HS-5 (cell line): ENCODE data around the gene NID1.
"Not testable (repeated sequence)": the region's sequence is repeated elsewhere in the genome, so short reads cannot be mapped to it uniquely, and the experiment has no call there.

Experiments
- DNase-seq: peaks from one replicate; pipeline ENCODE4 v3.0.0-alpha.2; 2012; ENCODE audit warnings: low read depth

Gene NID1

DNA sequence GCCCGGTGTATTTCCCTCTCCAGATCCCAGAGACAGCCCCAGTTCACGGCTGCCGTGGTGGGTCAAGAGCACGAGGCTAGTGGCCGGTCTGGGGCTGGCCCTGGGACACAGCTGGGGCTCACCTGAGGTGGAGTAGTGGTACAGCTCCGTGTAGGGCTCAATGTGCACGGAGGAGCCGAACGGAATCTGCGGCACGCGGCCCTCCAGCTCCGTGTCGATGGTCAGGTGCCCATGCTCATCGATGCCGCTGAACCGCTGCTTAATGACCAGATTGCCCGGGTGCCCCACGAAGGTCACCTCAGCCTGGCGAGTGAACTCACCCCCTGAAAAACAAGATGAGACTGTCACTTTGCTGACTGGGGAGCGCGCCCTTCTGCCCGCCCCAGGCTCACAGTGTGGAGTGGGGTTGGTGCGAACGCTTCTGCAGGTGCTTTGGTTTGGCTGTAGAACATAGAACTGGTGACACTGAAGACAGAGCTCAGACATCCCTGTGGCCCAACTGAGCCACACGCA, 35.4 kb downstream of the NID1 start:
- DNase-seq, result no peak

DNA sequence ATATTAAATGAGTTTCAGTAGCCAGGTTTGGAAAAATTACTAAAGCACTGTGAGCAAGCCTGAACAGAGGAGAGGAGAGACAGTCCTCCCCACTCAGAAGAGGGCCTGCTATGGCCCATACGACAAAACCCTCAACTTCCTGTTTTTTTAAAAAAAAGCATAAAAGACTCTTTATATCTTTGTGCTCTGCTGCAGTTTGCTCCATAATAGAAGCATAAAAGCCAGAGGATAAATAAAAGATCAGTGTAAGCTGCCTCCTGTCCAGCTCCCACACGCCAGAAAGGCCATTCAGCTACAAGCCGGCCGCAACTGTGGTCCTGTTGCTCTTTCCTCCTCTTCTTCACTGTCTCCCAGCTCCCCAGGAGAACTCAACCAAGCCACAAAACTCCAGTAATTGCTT, 37.8 kb downstream of the NID1 start:
- DNase-seq, result no peak

DNA sequence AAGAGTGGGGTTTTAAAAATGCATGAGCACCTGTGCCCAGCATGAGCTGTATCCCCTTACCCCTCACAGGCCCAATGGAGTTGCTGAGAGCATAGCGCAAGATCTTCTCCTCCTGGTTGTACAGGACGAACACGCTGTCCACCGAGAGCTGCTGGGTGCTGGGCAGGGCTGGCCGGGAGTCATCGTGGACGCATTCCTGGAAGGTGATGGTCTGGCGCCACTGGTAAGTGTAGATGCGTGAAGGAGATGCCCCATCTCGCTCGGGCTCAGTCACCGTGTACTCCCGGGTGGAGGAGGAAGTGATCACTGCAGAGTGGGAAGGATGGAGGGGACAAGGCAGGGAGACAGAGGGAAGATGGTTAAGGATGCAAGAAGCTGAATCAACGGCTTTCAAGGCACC, 39.1 kb downstream of the NID1 start:
- no peak for DNase-seq

DNA sequence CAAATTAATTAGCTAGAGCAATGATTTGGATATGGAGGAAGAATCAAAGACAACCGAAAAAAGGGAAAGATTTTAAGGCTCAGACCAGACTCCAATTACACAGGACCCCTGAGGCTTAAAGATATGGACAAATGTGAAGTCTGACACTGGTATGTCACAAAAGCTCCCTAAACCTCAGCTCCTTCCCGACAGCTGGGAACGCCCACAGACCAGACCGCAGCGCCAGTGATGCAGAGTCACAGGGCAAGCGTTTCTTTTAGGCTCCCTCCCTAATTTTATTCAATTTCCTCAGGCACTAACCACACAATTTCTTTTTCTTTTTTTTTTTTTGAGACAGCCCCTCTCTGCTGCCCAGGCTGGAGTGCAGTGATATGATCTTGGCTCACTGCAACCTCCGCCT, 40.2 kb downstream of the NID1 start:
- DNase-seq, result no peak

DNA sequence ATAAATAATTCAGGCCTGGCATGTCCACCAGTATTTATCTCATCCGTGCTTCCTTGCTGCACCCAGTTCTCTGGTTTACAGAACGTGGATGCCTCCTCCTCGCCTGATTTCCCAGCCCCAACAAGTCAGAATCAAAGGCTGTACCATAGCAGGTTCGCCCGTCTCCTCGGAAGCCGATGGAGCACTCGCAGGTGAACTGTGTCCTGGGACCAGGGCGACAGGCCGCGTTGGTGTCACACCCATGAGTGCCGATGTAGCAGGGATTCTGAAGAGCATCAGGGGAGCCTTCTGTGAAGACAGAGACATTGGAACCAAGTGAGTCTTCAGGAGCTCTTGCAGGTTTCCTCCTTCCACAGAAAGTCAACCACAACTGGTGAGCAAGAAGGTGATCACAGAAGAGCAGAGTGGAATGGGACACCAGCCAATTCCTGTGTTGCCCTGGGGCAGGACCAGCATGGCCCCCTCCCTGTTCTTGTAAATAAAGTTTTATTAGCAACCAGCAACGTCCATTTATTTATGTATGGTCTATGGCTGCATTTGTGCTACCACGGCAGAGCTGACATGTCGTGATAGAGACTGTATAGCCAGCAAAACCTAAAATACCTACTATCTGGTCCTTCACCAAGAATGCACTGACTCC, 40.8 kb downstream of the NID1 start:
- DNase-seq, result no peak

DNA sequence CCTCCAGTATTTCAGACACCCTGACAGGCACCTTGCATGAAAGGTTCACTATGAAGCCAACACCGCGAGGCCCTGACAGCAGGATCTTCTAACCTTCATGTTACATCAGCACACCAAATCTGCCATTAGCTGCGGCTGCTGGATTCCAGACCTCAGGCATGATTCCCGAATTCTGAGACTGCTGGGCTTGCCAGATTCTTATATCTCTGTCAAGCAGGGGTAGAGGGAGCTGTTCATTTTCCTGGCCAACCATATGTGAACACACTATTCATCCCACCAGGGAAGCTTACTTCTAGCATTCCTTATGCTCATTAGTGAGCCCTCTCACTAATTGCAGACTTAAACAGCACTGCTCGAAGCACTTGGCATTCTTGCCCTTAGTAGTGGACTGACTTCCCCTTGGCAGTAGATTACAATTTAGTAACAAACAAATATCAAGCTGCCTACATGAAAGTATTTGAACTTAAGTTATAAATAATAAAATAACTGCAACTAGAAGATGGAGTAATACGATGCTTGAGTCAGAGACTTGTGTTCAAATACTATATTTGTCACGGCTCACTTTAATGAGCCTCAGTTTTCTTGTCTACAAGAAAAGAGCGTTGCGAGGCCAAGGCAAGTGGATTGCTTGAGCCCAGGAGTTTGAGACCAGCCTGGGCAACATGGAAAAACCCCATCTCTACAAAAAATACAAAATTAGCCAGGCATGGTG, 43.3 kb downstream of the NID1 start:
- no peak for DNase-seq

DNA sequence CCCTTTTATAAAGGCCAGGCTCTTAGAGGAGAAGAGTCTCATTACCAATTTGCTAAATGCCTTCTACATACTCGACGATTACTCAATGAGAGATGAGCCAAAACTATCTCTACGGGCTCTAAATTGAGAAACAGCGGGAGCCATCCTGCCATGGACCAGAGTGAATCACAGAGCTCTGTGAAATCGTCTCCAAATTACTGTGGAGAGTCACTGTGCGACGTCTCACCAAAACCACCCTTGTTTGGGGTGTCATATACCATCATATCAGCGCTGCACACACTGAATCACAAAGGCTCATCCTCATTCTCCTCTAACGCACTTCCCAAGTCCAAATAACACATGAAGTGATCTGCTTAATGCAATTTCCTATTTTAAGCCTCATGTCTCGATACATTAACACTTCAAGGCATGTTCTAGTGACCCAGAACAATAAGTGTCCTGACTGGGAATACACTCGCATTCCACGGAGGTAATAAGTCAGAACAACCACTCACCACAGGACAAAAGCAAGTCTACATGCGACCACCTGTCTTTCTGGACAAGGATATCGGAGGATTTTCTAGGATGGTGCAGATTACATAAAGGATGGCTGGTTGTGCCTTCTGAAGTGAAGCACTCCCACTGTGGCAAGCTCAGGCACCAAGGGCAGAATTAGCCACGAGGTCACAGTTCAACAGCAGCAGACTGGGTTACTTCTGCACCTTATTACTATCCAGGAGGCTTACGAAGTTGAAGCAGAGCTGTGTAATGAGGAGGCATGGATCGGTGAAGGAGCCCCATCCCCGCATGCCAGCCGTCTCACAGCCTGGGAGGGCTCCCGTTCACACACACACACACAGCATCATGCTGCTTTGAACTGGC, 44.3 kb downstream of the NID1 start:
- DNase-seq, result no peak

DNA sequence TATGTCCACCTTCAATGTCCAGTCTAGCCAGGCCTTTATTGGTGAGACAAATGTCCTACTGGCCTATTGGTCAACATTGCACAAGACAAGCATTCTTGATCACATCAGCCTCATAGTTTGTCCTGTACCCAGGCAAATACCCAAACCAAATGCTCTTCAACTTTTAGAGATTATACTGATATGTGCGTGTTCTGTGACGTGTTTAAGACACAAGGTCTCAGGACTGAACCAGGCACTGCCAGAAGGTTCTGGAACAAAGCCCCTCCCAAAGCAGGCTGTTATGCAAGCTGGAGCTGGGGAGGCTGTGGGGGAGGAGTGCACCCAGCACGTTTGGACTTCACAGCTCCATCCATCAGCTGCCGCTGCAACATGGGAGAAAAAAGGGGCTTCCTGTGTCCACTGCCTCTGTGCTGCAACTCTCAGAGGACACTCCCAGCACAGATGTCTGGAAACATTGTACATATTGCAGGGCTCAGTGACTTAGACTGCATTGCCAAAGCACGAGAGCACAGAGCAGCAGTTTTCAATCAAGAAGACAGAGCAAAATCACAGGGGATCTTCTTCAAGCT, 45.9 kb downstream of the NID1 start:
- DNase-seq, result no peak

DNA sequence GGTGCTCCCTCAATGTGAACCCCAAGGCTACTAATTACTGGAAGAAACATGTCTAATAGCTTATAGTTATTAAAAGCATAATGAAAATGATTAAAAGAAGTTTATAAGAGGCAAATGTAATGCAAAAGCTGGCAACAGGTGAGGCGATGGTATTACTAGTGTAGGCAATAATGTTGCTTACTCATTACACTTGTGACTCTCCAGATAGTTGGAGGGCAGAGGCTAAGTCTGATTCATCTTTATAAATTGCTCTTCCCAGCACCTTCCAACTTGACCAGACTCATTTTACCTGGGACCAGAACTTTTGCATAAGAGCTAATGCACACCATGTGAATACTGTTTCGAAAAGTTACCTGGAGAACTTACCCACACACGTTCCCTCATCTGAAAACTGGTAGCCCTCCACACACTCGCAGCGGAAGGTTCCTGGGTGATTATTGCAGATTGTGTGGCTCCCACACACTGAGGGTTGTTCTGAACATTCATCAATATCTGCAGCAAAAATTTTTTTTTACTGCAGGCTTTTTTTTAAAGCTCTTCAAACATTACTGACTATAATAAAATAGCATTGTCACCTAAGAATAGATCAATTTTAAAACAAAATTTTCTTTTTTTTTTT, 48.0 kb downstream of the NID1 start:
- peak; percentile 29 for DNase-seq

DNA sequence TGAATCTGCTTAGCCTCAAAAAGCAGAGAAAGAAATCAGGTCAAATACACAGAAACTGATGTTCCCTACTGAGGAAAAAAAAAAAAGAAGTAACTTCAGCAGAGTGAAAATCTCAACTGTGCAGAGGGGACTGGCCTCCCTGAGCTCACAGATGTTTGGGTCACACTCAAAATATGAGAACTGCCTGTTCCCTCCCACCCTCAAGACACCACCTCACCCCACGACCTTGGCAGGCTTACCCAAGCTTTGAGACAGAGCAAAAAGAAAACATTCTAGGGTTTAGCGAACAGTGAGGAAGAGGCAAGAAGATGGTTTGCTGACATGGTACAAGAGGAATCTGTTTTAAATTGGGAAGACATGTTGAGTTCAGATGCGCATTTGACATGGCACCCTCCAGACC, 48.8 kb downstream of the NID1 start:
- DNase-seq, result no peak

DNA sequence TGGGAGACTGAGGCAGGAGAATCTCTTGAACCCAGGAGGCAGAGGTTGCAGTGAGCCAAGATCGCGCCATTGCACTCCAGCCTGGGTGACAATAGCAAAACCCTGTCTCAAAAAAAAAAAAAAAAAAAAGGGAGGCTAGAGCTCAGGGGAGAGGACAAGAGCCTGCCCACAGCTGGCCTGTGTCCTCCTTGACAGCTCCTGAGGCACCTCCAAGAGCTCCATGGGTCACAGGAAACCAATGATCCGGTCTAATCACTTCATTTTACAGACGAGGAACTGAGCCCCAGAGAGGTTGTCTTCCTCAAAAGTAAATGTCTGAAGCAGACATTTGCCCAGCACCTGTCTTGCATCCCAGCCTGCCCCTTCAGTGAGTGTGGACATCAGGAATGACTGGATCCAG, 49.4 kb downstream of the NID1 start:
- DNase-seq, result no peak

DNA sequence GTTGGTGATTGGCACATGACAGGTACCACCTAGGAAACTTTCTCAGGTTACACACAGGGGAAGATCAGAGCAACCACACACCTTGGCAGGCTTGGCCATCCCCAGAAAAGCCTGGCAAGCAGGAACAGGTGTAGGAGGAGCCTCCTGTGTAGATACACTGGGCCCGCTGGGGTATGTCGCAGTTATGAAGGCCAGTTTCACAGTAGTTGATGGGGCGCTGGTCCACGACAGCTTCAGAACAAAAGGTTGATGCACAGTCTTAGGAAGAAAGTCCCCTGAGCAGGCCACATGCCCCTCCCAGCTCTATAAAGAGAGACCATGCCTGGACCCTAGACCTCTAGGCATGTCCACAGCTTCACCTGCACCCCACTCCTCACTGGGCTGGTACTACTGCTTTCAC, 51.6 kb downstream of the NID1 start:
- no peak for DNase-seq

DNA sequence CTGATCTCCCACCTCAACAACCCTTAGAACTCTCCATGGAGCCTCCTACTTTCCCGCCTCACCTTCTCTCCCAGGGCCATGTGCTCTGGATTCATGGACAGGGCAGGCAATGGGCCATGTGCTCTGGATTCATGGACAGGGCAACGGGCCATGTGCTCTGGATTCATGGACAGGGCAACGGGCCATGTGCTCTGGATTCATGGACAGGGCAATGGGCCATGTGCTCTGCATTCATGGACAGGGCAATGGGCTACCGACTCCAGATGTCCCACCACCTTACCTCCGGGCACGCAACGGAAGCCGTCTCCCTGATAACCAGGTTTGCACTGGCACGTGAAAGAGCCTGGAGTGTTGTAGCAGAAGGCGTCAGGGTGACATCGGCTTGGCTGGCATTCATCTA, 53.2 kb downstream of the NID1 start:
- no peak for DNase-seq

DNA sequence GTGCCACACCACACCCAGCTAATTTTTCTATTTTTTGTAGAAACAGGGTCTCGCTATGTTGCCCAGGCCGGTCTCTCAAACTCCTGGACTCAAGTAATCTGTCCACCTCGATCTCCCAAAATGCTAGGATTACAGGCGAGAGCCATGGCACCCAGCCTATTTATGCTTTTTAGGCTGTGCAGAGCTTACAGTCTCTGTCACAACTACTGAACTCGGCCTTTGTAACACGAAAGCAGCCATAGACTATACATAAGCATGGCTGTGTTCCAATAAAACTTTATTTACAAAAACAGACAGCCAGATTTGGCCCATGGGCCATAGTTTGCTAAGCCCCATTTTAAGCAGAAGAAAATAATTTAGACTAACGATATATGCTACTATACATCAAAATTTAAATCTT, 54.4 kb downstream of the NID1 start:
- no peak for DNase-seq

DNA sequence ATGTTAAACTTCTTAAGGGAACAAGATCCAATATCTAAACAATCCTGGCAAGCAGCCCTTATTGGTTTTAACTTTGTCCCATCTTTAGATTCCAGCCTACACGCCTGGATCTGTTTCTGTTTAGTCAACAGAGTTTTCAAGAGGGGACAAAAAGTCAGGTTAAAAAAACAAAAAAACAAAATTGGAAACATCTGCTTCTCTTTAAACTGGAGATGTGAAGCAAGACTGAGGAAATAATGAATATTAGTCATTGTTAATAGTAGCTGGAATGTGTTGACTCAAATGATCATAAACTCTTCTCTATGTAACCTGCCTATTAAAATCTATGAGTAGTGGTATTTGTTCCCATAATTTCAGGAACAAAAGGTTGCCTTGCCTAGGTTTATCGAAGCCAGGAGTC, 55.0 kb downstream of the NID1 start:
- peak; percentile 64 for DNase-seq

DNA sequence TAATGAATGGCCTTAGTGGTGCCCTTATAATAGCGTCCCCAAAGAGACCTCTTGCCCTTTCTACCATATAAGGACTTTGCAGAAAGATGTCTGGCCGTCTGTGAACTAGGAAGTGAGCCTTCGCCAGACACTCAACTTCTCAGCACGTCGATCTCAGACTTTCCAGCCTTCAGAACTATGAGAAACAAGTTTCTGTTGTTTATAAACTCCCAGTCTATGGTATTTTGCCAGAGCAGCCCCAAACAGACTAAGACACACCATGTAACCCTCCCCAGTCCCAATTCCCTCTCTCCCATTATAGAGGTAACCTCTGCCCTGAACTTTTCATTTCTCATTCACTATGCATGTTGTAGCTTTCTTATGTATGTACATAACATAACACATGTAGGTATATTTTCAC, 55.7 kb downstream of the NID1 start:
- no peak for DNase-seq

DNA sequence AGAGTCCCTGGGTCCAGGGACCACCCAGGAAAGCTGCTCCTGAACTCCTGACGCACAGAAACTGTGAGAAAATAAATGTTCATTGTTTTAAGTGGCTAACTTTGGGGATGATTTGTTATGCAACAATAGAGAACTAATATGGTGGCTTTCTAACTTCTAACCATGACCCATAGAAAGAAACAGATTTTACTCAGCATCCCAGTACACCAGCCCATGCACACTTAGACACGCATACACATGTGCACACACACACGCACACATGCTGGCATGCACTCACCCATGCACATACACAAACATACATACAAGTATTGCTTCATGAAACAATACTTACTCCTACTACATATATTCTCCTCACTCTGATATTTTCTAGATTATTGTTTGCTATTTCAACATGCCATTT, 57.1 kb downstream of the NID1 start:
- DNase-seq, result no peak

DNA sequence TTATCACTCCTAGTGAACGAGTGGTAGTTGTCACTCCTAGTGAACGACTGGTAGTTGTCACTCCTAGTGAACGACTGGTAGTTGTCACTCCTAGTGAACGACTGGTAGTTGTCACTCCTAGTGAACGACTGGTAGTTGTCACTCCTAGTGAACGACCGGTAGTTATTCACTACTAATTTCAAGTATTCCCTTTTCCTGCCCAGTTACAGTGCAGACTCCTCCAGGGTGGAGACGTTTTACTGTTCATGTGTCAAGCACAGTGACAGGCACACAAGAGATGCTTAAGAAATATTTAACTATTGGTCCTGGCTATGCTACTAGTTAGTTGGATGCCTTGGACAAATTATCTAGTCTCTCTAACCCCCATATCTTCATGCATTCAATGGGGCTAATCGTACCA, 61.8 kb downstream of the NID1 start:
- DNase-seq, result not testable (repeated sequence)

DNA sequence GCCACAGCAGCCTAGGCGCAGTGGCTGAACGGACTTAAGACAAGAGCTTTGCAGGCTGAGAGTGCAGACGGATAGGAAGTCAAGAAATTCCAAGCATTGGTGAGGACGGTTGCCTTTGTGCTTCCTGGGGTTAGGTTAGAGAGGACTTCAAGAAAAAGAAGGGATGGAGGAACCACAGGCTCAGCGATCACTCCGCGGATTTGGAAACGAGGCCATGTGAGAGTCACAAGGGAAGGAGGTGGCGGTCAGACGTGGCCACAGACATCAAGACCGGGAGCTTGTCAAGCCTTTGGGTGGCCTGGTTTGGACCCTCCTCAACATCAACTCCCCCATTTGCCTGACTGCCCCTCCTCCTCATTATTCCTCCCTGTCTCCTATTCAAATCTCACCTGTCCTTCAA, 62.3 kb downstream of the NID1 start:
- DNase-seq, result no peak

DNA sequence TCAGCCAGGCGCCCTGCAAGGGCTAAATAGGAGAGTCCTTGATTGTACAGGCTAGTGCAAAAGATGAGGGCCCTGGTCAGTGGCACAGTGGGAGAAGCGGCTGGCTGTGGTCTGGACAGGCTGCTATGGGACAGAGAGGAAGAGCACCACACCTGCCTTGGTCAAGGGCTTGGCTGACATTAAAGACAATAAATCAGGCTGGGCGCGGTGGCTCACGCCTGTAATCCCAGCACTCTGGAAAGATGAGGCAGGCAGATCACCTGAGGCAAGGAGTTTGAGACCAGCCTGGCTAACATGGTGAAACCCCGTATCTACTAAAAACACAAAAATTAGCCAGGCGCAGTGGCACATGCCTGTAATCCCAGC, 62.9 kb downstream of the NID1 start:
- DNase-seq, result no peak

DNA sequence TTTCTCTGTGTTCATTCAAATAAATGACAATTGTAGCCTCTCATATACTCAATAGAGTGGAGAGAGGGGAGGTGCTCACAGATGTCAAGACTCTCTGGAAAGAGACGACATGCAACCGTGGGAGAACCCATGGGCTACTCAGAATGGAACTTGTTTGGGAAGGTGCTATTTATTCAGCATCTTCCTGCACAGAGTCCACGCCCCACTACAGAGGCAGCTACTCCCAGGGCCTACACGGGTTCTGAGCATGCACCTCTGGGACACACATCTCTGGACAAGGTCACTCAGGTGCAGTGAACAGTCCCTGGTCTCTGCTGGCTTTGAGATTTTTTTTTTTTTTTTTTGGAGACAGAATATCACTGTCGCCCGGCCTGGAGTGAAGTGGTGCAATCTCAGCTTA, 64.1 kb downstream of the NID1 start:
- no peak for DNase-seq

DNA sequence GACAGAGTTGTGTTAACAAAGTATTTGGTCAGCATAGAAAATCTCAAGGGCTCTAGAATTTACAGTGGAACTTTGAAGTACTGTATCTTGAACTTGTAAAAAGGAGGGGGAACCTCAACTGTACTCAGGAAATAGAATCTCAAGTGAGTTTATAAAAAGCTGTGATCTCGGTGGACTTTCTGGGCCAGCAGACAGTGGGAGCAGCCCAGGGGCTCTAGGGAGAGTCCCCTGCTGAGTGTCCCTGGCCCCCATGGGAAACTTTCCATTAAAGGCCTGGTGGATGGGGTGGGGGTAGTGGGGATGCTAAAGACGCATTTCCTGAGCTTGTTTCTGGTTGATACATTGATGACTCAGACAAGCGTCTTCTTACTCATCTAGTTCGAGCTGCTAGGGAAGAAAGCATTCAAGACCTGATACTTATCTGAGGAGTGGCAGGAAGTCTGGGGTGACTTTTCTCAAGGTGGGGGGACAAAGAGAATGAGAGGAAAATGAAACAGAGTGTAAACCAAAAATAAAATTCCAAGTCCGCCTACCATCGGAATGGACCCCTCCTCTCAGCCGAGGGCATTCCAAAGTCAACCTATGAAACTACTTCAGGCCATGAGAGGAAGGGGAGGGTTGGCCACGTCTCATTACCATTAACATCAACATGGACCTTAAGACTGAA, 65.5 kb downstream of the NID1 start:
- peak; percentile 84 for DNase-seq
